Muscle layer of duodenum (tissue), 2 donors: ENCODE measurements around the gene BNIP2.

Experiments used
- H3K27ac ChIP-seq: one replicate; pipeline ENCODE4 v1.7.0; 2013; ENCODE audit warnings: mild to moderate bottlenecking, low read length
- H3K27me3 ChIP-seq: one replicate; pipeline ENCODE4 v1.7.0; 2013; ENCODE audit warnings: low read depth, mild to moderate bottlenecking, control low read depth, low read length
- H3K36me3 ChIP-seq, 2 donors: one replicate each; pipeline ENCODE4 v1.7.0; 2013; ENCODE audit warnings: low read length in 2 of 2, control low read depth in 1 of 2, mild to moderate bottlenecking in 1 of 2; ENCODE audit not compliant: insufficient read depth in 2 of 2, control insufficient read depth in 1 of 2
- H3K4me1 ChIP-seq, 2 donors: one replicate each; pipeline ENCODE4 v1.7.0; 2013; ENCODE audit warnings: low read length in 2 of 2, mild to moderate bottlenecking in 2 of 2, control low read depth in 1 of 2, moderate library complexity in 1 of 2; ENCODE audit not compliant: insufficient read depth in 2 of 2, control insufficient read depth in 1 of 2
- H3K4me3 ChIP-seq, 2 donors: one replicate each; pipeline ENCODE4 v1.7.0; 2013; ENCODE audit warnings: low read length in 2 of 2, low read depth in 1 of 2, mild to moderate bottlenecking in 1 of 2
- H3K9me3 ChIP-seq, 2 donors: one replicate each; pipeline ENCODE4 v1.7.0; 2013; ENCODE audit warnings: low read length in 2 of 2, control low read depth in 1 of 2, mild to moderate bottlenecking in 1 of 2; ENCODE audit not compliant: control insufficient read depth in 1 of 2
- donor health status: healthy.

BNIP2 gene

DNA sequence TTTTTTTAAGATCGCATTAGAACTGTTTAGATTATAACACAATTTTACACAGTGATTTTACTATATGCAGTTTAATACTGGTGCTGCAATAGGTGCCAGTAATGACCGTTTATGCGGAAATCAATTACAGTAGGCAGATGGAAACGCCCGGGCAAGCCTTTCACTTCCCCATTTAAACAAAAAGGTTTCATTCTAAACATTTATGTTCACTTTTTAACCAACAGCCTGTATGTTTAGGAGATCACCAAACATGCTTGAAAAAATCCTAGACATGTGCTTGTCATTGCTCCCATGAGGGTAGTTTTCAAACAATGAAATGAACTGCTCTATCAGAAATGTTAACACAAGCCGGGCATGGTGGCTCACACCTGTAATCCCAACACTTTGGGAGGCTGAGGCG is 2.7 kb downstream of the BNIP2 start:
- Histone ChIP-seq H3K9me3 (no peaks in the 10 kb centered on the region), H3K27me3 (no peaks in the 10 kb centered on the region), H3K36me3 (peaks cover 5 to 9% of the 10 kb centered on the region in 2 donors), H3K27ac (peak overlapping the region; percentile 31), H3K4me1 (peaks cover 13 to 28% of the 10 kb centered on the region in 2 donors), H3K4me3 (peak overlapping the region in 1 of 2 donors; percentile 13)

GRCh38 chr15:59685737-59686297 is 3.3 kb downstream of the BNIP2 start:
- Histone ChIP-seq H3K36me3 (peaks cover 9 to 14% of the 10 kb centered on the region in 2 donors), H3K27me3 (no peaks in the 10 kb centered on the region), H3K4me3 (peak overlapping the region in 1 of 2 donors; percentile 13), H3K9me3 (no peaks in the 10 kb centered on the region), H3K4me1 (peaks cover 13 to 28% of the 10 kb centered on the region in 2 donors), H3K27ac (peak overlapping the region; percentile 31)

DNA sequence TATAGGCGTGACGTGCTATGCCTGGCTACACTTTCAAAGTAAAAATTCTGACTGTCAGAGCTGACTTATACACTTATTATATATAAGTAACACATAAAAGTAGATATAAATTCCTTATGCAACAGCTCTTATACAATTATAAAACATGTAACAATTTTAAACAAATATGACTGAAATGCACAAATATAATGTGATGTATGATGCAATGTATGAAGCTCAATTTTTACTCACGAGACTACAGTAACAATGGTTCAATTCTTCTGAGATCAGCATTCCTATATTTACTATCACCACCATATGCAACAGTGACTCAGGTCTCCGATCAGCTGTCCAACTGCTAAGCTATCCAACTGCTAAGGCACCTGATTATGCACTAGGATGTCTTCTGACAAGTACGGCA is 8.2 kb downstream of the BNIP2 start:
- no peaks in the 10 kb centered on the region for H3K9me3 ChIP-seq
- no peaks in the 10 kb centered on the region for H3K27me3 ChIP-seq
- peaks cover 42 to 48% of the 10 kb centered on the region in 2 donors for H3K36me3 ChIP-seq
- H3K4me3 ChIP-seq, result no peak overlapping the region
- H3K4me1 ChIP-seq, result peaks cover 2 to 3% of the 10 kb centered on the region in 2 donors
- no peak overlapping the region for H3K27ac ChIP-seq

- peaks cover 0 to 3% of the 10 kb centered on the region in 2 donors for H3K4me1 ChIP-seq
- H3K27ac ChIP-seq, result no peak overlapping the region
- peaks cover 42 to 53% of the 10 kb centered on the region in 2 donors for H3K36me3 ChIP-seq
- H3K27me3 ChIP-seq, result no peaks in the 10 kb centered on the region
- no peaks in the 10 kb centered on the region for H3K9me3 ChIP-seq
- no peak overlapping the region for H3K4me3 ChIP-seq
Measured at GRCh38 chr15:59680346-59680745, 8.8 kb downstream of the BNIP2 start.

DNA sequence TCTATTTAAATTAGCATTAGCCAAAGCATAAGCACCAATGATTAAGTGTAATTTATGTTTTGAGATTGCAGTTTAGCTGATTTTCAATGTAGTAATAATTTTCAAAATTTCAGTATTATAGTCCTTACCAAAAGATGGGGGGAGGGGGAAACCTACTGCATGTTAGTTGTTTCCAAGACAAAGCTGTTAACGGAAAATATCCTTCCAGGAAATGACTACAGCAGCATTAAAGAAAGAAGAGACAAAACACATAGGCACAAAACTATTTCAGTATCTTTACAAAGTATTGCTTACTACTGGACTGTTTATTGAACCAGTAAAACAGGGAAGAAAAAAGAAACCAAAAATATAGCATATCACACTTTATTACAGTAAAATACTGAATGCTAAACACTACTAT is 10.5 kb downstream of the BNIP2 start:
- Histone ChIP-seq H3K4me3 (no peak overlapping the region), H3K4me1 (no peaks in the 10 kb centered on the region)

GRCh38 chr15:59678172-59678571 is 10.9 kb downstream of the BNIP2 start:
- Histone ChIP-seq H3K9me3 (no peaks in the 10 kb centered on the region), H3K4me1 (no peaks in the 10 kb centered on the region), H3K27ac (no peak overlapping the region), H3K27me3 (no peaks in the 10 kb centered on the region), H3K4me3 (no peak overlapping the region), H3K36me3 (peaks cover 58 to 64% of the 10 kb centered on the region in 2 donors)

More for the DNA sequence above, 10.5 kb downstream of the BNIP2 start:
- no peaks in the 10 kb centered on the region for H3K27me3 ChIP-seq
- H3K9me3 ChIP-seq, result no peaks in the 10 kb centered on the region
- no peak overlapping the region for H3K27ac ChIP-seq
- peaks cover 54 to 64% of the 10 kb centered on the region in 2 donors for H3K36me3 ChIP-seq

GRCh38 chr15:59676565-59676964 is 12.6 kb downstream of the BNIP2 start:
- H3K4me1 ChIP-seq, result no peaks in the 10 kb centered on the region
- H3K27me3 ChIP-seq, result no peaks in the 10 kb centered on the region
- no peak overlapping the region for H3K27ac ChIP-seq
- H3K36me3 ChIP-seq, result peaks cover 71 to 76% of the 10 kb centered on the region in 2 donors
- no peak overlapping the region for H3K4me3 ChIP-seq
- H3K9me3 ChIP-seq, result no peaks in the 10 kb centered on the region

DNA sequence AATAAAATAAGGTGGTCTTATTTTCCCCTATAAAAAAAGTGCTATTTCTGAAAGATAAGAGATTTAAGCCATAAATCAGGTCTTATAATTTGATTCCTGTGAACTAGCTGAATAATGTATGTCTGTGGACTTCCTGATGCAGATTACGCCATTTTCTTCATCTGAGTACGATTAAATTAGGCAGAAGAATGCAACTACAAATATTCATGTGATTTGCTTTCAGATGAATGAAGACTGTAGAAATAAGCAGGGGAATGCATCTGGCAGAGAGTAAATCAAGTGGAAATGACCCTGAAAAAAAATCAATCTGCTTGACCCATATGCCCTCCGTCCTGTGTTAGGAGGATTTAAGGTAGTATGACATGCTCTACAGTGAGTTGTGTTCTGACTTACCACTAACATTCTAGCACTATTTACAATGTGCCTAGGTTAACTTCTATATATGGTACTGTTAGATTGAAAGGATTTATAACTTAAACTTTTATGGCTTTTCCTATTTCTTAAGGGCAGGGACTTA is 14.7 kb downstream of the BNIP2 start:
- H3K4me1 ChIP-seq, result no peaks in the 10 kb centered on the region
- no peak overlapping the region for H3K4me3 ChIP-seq
- H3K27me3 ChIP-seq, result no peaks in the 10 kb centered on the region
- H3K27ac ChIP-seq, result no peak overlapping the region
- no peaks in the 10 kb centered on the region for H3K9me3 ChIP-seq
- peaks cover 65 to 78% of the 10 kb centered on the region in 2 donors for H3K36me3 ChIP-seq

GRCh38 chr15:59668556-59668955 is 20.6 kb downstream of the BNIP2 start:
- Histone ChIP-seq H3K9me3 (no peaks in the 10 kb centered on the region), H3K36me3 (peaks cover 38 to 45% of the 10 kb centered on the region in 2 donors)

DNA sequence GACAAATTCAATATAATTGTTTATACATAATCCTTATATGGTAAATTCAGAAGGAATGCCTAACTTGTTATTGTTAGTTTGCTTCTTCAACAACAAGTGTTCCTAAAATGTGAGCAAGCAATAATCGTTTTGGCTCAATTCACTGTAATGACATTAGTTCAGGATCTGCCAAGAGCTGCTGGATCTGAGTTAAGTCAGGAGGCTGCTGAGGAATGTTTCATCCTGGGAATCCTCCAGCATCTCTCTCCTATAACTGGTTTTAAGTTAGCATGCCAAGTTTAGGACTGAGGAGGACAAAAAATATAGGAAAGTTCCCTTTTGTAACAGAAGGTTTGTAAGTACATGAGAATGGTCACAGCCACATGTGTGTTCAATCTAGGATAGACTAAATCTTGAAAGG is 26.9 kb downstream of the BNIP2 start:
- H3K27me3 ChIP-seq, result no peaks in the 10 kb centered on the region
- H3K9me3 ChIP-seq, result no peaks in the 10 kb centered on the region
- no peak overlapping the region for H3K27ac ChIP-seq
- H3K4me1 ChIP-seq, result peaks cover 0 to 22% of the 10 kb centered on the region in 2 donors
- no peak overlapping the region for H3K4me3 ChIP-seq
- H3K36me3 ChIP-seq, result peaks cover 5 to 25% of the 10 kb centered on the region in 2 donors

More at GRCh38 chr15:59668556-59668955, 20.6 kb downstream of the BNIP2 start:
- no peaks in the 10 kb centered on the region for H3K4me1 ChIP-seq
- H3K27ac ChIP-seq, result no peak overlapping the region
- no peak overlapping the region for H3K4me3 ChIP-seq
- H3K27me3 ChIP-seq, result no peaks in the 10 kb centered on the region

DNA sequence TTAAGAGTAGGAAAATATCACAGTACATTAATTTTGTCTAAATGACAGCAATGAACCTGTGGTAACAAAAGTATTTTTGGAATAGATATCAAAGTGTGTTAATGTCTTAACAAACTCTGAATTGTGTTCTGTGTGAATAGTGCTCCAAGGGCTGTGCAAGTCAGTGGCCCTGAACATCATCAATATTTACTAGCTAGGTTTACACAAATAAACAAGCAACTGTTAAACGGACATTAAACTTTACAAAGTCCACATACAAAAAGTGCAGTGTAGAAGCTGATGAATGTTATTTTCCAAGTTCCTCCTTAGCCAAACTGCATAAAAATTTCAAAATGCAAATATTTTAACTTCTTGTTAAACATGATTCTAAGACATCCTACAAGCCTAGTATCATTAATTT is 29.8 kb downstream of the BNIP2 start:
- H3K36me3 ChIP-seq, result peaks cover 5 to 19% of the 10 kb centered on the region in 2 donors
- H3K27me3 ChIP-seq, result no peaks in the 10 kb centered on the region
- no peaks in the 10 kb centered on the region for H3K9me3 ChIP-seq
- no peak overlapping the region for H3K27ac ChIP-seq
- H3K4me3 ChIP-seq, result no peak overlapping the region
- H3K4me1 ChIP-seq, result peaks cover 7 to 38% of the 10 kb centered on the region in 2 donors
